ENCODE measurements around the gene UBE4B. TPM values are rescaled to one million over a fixed set of nuclear protein-coding genes. Genes with fewer than 3 reads are reported as not detected.

The UBE4B gene
- total and polyA plus RNA-seq, 2 donors (not counting 1 experiment from before 2014, with no cell fraction given) = 21.7 to 57.5 TPM

GRCh38 chr1:10042746-10043145 is 10.0 kb downstream of the UBE4B start:
- Histone ChIP-seq H3K9me3 (ENCODE audit: control extremely low read depth in 1 of 3, control insufficient read depth in 2 of 3, insufficient read depth in 1 of 3, low read length in 2 of 3) (no peaks in the 10 kb centered on the region), H3K4me3 (ENCODE audit: control extremely low read depth in 1 of 5, extremely low read depth in 1 of 5, insufficient read depth in 1 of 5, low read depth in 2 of 5, low read length in 4 of 5) (no peak overlapping the region), H3K27ac (ENCODE audit: low read length in 2 of 2) (no peak overlapping the region), H3K4me2 (replicated peaks; ENCODE audit: low read depth, low read length, poor library complexity, severe bottlenecking) (no peak overlapping the region), H3K9ac (ENCODE audit: low read length) (no peak overlapping the region), H3K79me2 (ENCODE audit: control insufficient read depth, insufficient read depth, low read length) (peaks cover 96% of the 10 kb centered on the region), H3K36me3 (replicated peaks in 1 of 2; ENCODE audit: control extremely low read depth in 1 of 2, control insufficient read depth in 1 of 2, extremely low read depth in 1 of 2, insufficient read depth in 2 of 2, low read length in 1 of 2) (peaks cover 6 to 22% of the 10 kb centered on the region in 2 experiments), H4K20me1 (ENCODE audit: control insufficient read depth, insufficient read depth, low read length, poor library complexity, severe bottlenecking) (peaks cover 70% of the 10 kb centered on the region), H3K27me3 (replicated peaks in 1 of 4; ENCODE audit: control extremely low read depth in 1 of 4, control insufficient read depth in 3 of 4, insufficient read depth in 4 of 4, low read length in 3 of 4) (no peaks in the 10 kb centered on the region), H3K4me1 (ENCODE audit: control insufficient read depth in 2 of 2, insufficient read depth in 2 of 2, low read length in 2 of 2) (peaks cover 0 to 4% of the 10 kb centered on the region in 2 donors), H2AFZ (ENCODE audit: insufficient read depth, low read depth, low read length, poor library complexity, severe bottlenecking) (no peak overlapping the region)
- ChIA-PET POLR2A (no interaction called here), CTCF (interaction anchor here (0.8 kb wide), 1 partner anchor 92 kb away, joined by 5 read pairs; no protein-coding TSS in a partner anchor)
- DNase-seq (no peak), ATAC-seq (ENCODE audit: low read depth) (no peak)
- no peak for TF ChIP-seq CTCF (IDR thresholded peaks at IDR 0.05)
- TF ChIP-seq EZH2 (IDR thresholded peaks at IDR 0.05; ENCODE audit: borderline replicate concordance, insufficient read depth, low read depth, low read length, poor library complexity, severe bottlenecking) = no peak
- no peaks in the 10 kb centered on the region for H3K27me3 Mint-ChIP-seq
- no peak overlapping the region for H3K4me3 Mint-ChIP-seq
- no peaks in the 10 kb centered on the region for H3K9me3 Mint-ChIP-seq (ENCODE audit: insufficient read depth)
- H3K27ac Mint-ChIP-seq = no peak overlapping the region
- intact Hi-C loops (cut with micrococcal nuclease) = no loop called here
- peaks cover 23% of the 10 kb centered on the region for H3K4me1 Mint-ChIP-seq
- WGBS (ENCODE audit: insufficient coverage) = 100% methylated on average over 4 of the region's 4 CpGs

- no peaks in the 10 kb centered on the region for H3K27me3 ChIP-seq (replicated peaks in 1 of 4; ENCODE audit: control extremely low read depth in 1 of 4, control insufficient read depth in 3 of 4, insufficient read depth in 4 of 4, low read length in 3 of 4)
- H3K79me2 ChIP-seq (ENCODE audit: control insufficient read depth, insufficient read depth, low read length) = peaks cover 84% of the 10 kb centered on the region
- ChIA-PET POLR2A (no interaction called here), CTCF (no interaction called here)
- H3K4me3 ChIP-seq (ENCODE audit: control extremely low read depth in 1 of 5, extremely low read depth in 1 of 5, insufficient read depth in 1 of 5, low read depth in 2 of 5, low read length in 4 of 5) = no peak overlapping the region
- peaks cover 0 to 4% of the 10 kb centered on the region in 2 donors for H3K4me1 ChIP-seq (ENCODE audit: control insufficient read depth in 2 of 2, insufficient read depth in 2 of 2, low read length in 2 of 2)
- DNase-seq = no peak
- H3K9me3 ChIP-seq (ENCODE audit: control extremely low read depth in 1 of 3, control insufficient read depth in 2 of 3, insufficient read depth in 1 of 3, low read length in 2 of 3) = no peaks in the 10 kb centered on the region
- Mint-ChIP-seq H3K9me3 (ENCODE audit: insufficient read depth) (no peaks in the 10 kb centered on the region), H3K27me3 (no peaks in the 10 kb centered on the region), H3K4me3 (no peak overlapping the region), H3K27ac (no peak overlapping the region), H3K4me1 (peaks cover 22% of the 10 kb centered on the region)
- no peak overlapping the region for H3K9ac ChIP-seq (ENCODE audit: low read length)
- H4K20me1 ChIP-seq (ENCODE audit: control insufficient read depth, insufficient read depth, low read length, poor library complexity, severe bottlenecking) = peaks cover 69% of the 10 kb centered on the region
- intact Hi-C loops (cut with micrococcal nuclease) = no loop called here
- H2AFZ ChIP-seq (ENCODE audit: insufficient read depth, low read depth, low read length, poor library complexity, severe bottlenecking) = no peak overlapping the region
- no peak for ATAC-seq (ENCODE audit: low read depth)
- TF ChIP-seq CTCF (IDR thresholded peaks at IDR 0.05) = no peak
- TF ChIP-seq EZH2 (IDR thresholded peaks at IDR 0.05; ENCODE audit: borderline replicate concordance, insufficient read depth, low read depth, low read length, poor library complexity, severe bottlenecking) = no peak
- no peak overlapping the region for H3K27ac ChIP-seq (ENCODE audit: low read length in 2 of 2)
- 100% methylated on average over 5 of the region's 8 CpGs for WGBS (ENCODE audit: insufficient coverage)
- H3K4me2 ChIP-seq (replicated peaks; ENCODE audit: low read depth, low read length, poor library complexity, severe bottlenecking) = no peak overlapping the region
- peaks cover 3 to 29% of the 10 kb centered on the region in 2 experiments for H3K36me3 ChIP-seq (replicated peaks in 1 of 2; ENCODE audit: control extremely low read depth in 1 of 2, control insufficient read depth in 1 of 2, extremely low read depth in 1 of 2, insufficient read depth in 2 of 2, low read length in 1 of 2)
Observed at GRCh38 chr1:10045480-10046355, 13.0 kb downstream of the UBE4B start.

Data from B cell (primary cell).